ENCODE measurements around the gene NXF3.
"Not testable (repeated sequence)": the region's sequence is repeated elsewhere in the genome, so short reads cannot be mapped to it uniquely, and the experiment has no call there.

NXF3 gene

GRCh38 chrX:103092942-103093341 lies at the start of gene NXF3:
Gene NXF3 (minus strand): TSS chrX:103093143. CDS start chrX:103093023, 120 bp downstream.
- no peak for DNase-seq

DNA sequence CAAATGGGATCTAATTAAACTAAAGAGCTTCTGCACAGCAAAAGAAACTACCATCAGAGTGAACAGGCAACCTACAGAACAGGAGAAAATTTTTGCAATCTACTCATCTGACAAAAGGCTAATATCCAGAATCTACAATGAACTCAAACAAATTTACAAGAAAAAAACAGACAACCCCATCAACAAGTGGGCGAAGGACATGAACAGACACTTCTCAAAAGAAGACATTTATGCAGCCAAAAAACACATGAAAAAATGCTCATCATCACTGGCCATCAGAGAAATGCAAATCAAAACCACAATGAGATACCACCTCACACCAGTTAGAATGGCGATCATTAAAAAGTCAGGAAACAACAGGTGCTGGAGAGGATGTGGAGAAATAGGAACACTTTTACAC lies 43.6 kb upstream of the NXF3 start:
- not testable (repeated sequence) for DNase-seq

DNA sequence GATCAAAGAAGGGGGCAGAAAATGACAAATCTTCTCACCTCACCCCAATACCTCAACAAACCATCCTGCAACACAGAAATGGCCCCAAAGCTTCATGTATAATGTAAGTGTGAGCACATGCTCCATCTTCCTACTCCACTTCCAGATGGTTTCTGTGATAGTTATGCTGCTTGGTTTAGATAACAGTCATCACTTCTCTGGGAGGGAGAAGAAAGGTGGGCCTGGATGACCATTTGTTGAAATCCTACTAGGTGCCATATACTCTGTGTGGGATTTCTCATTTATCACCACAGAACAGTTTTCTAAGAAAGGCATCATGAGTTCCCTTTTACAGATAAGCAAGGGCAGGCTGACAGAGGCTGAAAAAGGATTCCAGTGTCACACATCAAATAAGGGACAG lies 31.3 kb upstream of the NXF3 start:
- no peak for DNase-seq

DNA sequence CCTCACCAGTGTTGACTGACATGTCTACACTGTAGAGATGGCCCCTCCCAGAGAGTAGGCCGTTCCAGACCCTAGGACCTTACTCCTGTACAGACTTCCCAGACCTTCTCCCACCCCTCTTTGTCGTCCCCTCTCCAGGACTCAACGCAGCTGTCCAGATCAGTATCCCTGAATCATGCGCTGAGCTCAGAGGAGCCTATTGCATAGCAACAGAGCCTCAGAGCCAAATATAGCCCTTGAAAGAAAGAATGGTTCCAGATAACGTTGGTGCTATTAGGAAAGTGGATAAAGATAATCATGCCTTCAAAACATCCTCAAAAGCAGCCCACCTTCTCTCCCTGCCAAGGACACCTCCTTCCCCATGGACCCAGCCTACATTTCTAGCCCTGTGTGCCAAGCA lies 27.8 kb upstream of the NXF3 start:
- no peak for DNase-seq

GRCh38 chrX:103116970-103117369 lies 24.0 kb upstream of the NXF3 start:
- DNase-seq, result not testable (repeated sequence)

DNA sequence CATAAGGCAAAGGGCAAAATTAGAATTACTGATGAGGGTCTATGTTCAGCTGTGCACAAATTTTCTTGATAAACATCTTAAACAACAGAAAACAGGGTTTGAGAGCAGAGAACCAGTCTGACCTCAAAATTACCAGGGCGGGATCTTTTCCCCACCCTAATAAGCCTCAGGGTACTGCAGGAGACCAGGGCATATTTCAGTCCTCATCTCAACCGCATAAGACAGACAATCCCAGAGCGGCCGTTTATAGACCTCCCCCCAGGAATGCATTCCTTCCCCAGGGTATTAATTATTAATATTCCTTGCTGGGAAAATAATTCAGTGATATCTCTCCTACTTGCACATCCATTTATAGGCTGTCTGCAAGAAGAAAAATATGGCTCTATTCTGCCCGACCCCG lies 16.6 kb upstream of the NXF3 start:
- DNase-seq, result not testable (repeated sequence)

DNA sequence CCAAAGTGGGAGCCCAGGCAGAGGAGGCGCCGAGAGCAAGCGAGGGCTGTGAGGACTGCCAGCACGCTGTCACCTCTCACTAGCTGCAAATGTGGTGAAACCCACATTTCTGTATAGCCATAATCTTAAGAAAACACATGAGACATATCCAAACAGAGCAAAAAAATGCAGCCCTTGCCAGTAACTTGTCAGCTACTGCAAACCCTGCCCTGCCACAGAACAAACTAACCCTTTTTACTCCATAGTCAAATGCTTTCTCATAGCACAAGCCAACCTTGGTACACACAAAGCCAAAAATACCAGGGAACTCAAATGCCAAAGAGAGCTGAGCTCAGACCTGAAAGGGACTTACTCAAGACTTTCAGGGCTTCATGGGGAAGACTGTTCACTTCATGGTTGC lies 14.9 kb upstream of the NXF3 start:
- no peak for DNase-seq

- DNase-seq, result not testable (repeated sequence)
Measured at GRCh38 chrX:103107227-103107737, 14.3 kb upstream of the NXF3 start.

- not testable (repeated sequence) for DNase-seq
Measured at GRCh38 chrX:103104370-103104769, 11.4 kb upstream of the NXF3 start.

- DNase-seq, result not testable (repeated sequence)
Measured at GRCh38 chrX:103103866-103104265, 10.9 kb upstream of the NXF3 start.

DNA sequence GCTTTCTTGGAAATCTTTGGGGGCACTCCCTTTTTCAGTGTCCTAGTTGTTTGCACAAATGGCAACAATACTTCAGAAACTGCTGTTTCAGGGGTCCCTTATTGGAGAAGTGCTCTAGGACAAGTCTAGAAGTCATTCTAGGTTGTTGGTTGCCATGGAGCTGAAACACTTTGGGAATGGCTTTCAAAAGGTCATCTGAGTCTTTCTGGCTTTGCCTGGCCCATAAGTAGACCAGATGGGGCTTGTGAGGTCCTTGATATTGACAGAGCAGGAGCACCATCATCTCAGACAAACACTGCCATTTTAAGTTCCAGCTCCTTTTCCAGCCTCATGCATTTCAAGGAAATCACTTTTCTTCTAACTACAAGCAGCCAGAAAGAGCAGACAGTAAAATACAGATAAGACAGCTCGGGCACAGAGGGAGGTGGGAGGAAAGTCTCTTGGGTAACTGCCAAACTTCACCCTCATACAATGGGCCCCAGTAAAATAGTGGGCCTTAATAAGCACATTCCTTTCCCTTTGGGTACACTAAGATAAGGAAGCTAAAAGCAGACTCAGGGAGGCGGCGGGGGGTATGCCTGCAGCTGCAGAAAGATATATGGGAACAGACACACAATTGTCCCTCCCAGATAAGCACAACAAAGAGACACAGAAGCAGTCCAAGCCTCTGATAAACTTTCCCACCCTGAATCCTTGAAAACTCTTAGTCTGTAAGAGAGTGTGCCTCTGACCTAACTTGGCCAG lies 8.5 kb upstream of the NXF3 start:
- no peak for DNase-seq

DNA sequence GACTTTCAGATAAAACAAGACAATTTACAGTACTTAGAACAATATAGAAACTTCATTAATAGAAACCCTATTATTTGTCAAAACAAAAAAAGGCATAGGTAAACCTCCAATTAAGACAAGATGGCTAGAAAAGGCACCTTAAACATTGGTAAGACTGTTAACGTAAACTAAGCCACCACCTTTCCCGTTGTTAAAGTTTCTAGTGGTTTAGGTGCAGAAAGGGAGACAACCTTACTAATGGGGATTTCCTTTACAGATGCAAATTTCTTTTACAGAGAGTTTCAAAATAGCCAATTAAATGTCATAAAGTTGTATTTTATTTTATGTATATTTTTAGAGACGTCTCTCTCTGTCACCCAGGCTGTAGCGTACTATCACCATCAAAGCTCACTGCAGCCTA lies 7.5 kb upstream of the NXF3 start:
- DNase-seq, result no peak

DNA sequence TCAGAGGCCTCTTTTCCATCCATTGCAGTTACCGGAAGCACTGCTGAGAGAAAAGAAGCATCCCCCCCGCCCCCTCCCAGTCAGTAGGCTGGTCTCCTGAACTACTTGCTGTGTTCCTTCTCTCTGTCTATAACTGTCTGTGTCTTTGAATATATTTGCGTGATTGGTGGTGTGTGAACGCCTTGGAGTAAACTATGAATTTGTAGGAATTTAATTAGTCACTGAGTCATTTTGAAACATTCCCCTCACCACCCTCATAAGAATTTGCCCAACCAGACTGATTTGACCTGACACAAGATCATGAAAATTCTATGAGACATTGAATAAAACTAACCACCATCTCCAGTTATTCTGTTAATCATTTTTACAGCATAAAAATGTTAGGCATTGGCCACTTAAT lies 6.7 kb upstream of the NXF3 start:
- no peak for DNase-seq

DNA sequence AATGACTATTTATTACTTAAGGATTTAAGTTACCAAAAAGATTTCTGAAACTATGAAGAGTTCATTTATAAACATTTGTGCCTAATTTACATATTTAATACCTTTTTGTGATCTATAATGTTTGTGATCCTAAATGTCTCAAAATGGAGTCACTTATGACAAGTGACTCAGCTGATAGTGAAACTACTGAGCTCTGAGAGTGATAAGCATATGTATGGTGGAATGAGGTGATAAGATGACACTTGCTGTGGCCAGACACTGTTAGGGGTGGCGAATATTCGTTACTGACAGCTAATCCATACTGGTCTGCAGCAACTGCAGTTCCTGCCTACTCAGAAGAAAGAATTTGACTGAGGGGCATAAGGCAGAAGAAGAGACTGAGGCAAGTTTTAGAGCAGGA lies 5.5 kb upstream of the NXF3 start:
- no peak for DNase-seq

GRCh38 chrX:103081051-103081450 lies 11.9 kb downstream of the NXF3 start:
- no peak for DNase-seq

GRCh38 chrX:103073467-103073866 lies 19.5 kb downstream of the NXF3 start:
- no peak for DNase-seq

- DNase-seq, result no peak
Measured at GRCh38 chrX:103066606-103067005, 26.3 kb downstream of the NXF3 start.

DNA sequence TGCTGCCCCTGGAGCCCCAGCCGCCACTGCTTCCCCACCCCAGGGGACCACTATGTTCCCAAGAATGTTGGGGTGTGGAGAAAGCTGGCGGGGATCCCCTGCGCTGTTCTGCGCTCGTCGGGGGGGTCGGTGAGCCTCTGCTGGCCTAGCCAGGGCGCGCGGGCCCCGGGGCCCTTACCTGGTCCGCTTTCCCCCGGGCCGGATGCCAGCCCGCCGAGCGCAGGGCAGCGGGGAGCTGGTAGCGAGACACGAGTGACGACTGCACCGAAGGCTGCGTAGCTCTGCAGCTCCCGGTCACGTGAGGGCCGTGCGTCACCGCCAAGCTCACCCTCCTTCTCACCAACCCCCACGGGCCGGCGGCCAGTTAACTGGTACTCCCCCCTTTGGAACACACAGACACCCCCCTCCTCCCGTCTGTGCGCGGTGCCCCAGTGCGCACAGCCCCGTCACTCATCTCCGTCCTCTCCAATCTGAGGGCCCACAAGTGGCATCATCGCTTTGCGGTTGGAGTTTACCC lies 29.0 kb downstream of the NXF3 start, which contains the start of gene BEX1:
BEX1 (minus strand) TSS at position 254 of the 517 bp plus-strand sequence. CDS start 897 bp downstream, outside the sequence.
- DNase-seq, result peak in 1 of 2 experiments; percentile 2

- DNase-seq, result no peak
Measured at GRCh38 chrX:103063191-103063845, 29.6 kb downstream of the NXF3 start.

DNA sequence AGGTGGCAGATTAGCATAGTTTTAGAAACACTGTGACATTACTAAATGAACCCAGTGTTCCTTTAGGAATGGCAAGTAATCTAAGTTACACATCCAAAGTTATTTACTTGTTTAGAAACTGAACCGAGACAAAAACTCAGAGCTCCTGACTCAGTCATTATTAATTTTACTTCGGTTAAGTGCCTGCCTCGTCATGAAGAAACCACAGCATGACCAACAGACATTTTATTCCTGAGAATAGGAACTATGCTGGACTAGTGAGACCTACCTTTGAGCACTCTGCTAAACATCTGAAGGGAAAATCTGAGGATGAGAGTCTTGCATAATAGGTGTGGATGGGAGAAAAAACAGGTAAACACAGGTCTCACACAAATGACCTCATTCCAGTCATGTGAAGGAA lies 31.5 kb downstream of the NXF3 start:
- no peak for DNase-seq

- DNase-seq, result no peak
Measured at GRCh38 chrX:103056902-103057301, 36.0 kb downstream of the NXF3 start.

DNA sequence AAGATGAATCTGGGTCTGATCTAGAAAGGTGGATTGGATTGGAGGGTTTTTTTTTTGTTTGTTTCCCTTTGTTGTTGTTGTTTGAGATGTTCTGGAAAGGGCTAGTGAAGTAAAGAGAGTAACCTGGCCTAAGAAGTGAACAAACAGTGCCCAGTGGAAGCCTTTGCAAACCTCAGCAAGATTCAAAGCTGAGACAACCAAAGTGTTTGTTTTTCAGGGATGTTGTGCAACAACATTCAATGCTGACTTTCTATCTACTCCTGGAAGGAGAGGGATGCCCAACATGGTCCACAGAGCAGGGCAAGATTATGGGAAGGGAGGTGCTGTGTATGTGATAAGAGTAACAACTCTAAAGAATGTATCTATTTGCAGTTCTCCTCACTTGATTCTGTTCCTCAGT lies 40.3 kb downstream of the NXF3 start:
- DNase-seq, result no peak

- DNase-seq, result no peak
Measured at GRCh38 chrX:103051260-103051789, 41.6 kb downstream of the NXF3 start.

- not testable (repeated sequence) for DNase-seq
Measured at GRCh38 chrX:103033371-103033770, 59.6 kb downstream of the NXF3 start.

Data from stimulated activated CD4-positive, alpha-beta T cell treated with anti-CD3 and anti-CD28 coated beads, Interleukin-4, amount 100 ng/mL, for 4 hours (primary cell).